Heart right ventricle (tissue), 16 donors: ENCODE data around the gene ANKRD49. TPM values are rescaled to one million over a fixed set of nuclear protein-coding genes. Genes with fewer than 3 reads are reported as not detected.

Experiments used
- ATAC-seq, 8 donors: fragments of 200-7000 bp; cut with Tn5 transposase; one replicate each; pipeline ENCODE4 v1.9.1; 2020; ENCODE audit warnings: mild to moderate bottlenecking in 8 of 8, moderate library complexity in 8 of 8, moderate number of reproducible peaks in 1 of 8
- DNase-seq, 2 donors: peaks; one replicate each; pipeline ENCODE4 v3.0.0-alpha.2; 2020
- H3K27ac ChIP-seq, 10 donors: fragments of 200-600 bp; sonication (generic) in 2 of 10; one replicate each; pipeline versions ENCODE4 v1.5.0 to v1.8.0; 2020 to 2022; ENCODE audit warnings: mild to moderate bottlenecking in 3 of 10
- H3K27me3 ChIP-seq, 7 donors: fragments of 200-600 bp; one replicate each; pipeline ENCODE4 v1.8.0; 2021 to 2022; ENCODE audit warnings: mild to moderate bottlenecking in 2 of 7
- H3K36me3 ChIP-seq, 9 donors: fragments of 200-600 bp; sonication (generic) in 1 of 9; one replicate each; pipeline versions ENCODE4 v1.5.0 to v1.8.0; 2020 to 2022; ENCODE audit warnings: mild to moderate bottlenecking in 2 of 9
- H3K4me1 ChIP-seq, 9 donors: fragments of 200-600 bp; sonication (generic) in 1 of 9; one replicate each; pipeline versions ENCODE4 v1.5.0 to v1.8.0; 2020 to 2022; ENCODE audit warnings: mild to moderate bottlenecking in 4 of 9
- H3K4me3 ChIP-seq, 10 donors: fragments of 200-600 bp; sonication (generic) in 2 of 10; one replicate each; pipeline versions ENCODE4 v1.5.0 to v1.8.0; 2020 to 2022; ENCODE audit warnings: mild to moderate bottlenecking in 7 of 10, moderate library complexity in 2 of 10
- H3K9me3 ChIP-seq, 11 donors: fragments of 200-600 bp in 10 of 11; sonication (generic) in 2 of 11; one replicate each; pipeline versions ENCODE4 v1.5.0 to v1.8.0; 2013 to 2022; ENCODE audit warnings: mild to moderate bottlenecking in 2 of 11, control low read depth in 1 of 11, moderate library complexity in 1 of 11
- WGBS, 2 donors: extraction: QIAGEN DNeasy Blood & Tissue Kit; methylation state at CpG; one replicate each; pipeline ENCODE4 v1.1.7; 2013; ENCODE audit warnings: inconsistent platforms in 1 of 2; 5-methylcytosine and 5-hydroxymethylcytosine counted together
- intact Hi-C, 10 donors: fragments of 100-400 bp; cut with DNase I; formaldehyde crosslinking; loops; one replicate each; pipeline versions ENCODE4 v1.11.1 to v1.14.2; 2022
- polyA plus RNA-seq, 2 donors: library from polyadenylated mRNA; stranded (reverse); fragments of 200-250 nt; gene quantifications; one replicate each; pipeline ENCODE4 v1.2.3, GENCODE V29; 2013
- total RNA-seq, 10 donors: library from RNA; stranded (reverse); fragmentation: NEBNext Ultra II Directional in 3 of 10; extraction: Animal tissue kit (Norgen Biotek cat#: 25700) in 3 of 10; gene quantifications; one replicate each; pipeline versions ENCODE4 v1.2.1 to v1.2.4, GENCODE V29; 2021 to 2023
- TF ChIP-seq, protein P1 (sequence below), 9 donors: fragments of 200-600 bp; sonication (generic) in 2 of 9; IDR thresholded peaks; one replicate each; pipeline versions ENCODE4 v1.5.0 to v1.8.0; 2021 to 2022; ENCODE audit warnings: antibody characterized with exemption in 9 of 9, mild to moderate bottlenecking in 5 of 9, moderate library complexity in 1 of 9
- donor health status: Arrhythmogenic right ventricular cardiomyopathy.
- donor health status: ischemic (EF 13 %, LVEDD 7.1; RV severe dilation, severe dysfunction).
- donor health status: healthy with polysubstance abuse.
- donor health status: DM: no; HTN: yes; CAD: no.
- donor health status: DM: no; HTN: no; CAD: no.
- donor health status: ischemic (EF 25% LVEDD 6.9; RV normal size, moderate dysfunction).
- donor health status: ischemic (EF 25% LVEDD 5.7; RV mildly dilated, moderate dysfunction).
- donor health status: healthy.
- donor health status: DM: yes; HTN: yes; CAD: no.
- donor health status: Ischemic cardiomyopathy.
- donor health status: ischemic (EF 35%, LVEDD 5.7; RV mildly dilated, moderate dysfunction).
- donor health status: nonischemic (EF 11% LVEDD 7.7; RV severe dilation, severe dysfunction).
- donor health status: DM: yes; HTN: yes; CAD: no.
- donor health status: PGD.
- donor health status: ischemic (EF 29% LVEDD 5.4; RV normal size, mild dysfunction).
- donor health status: nonischemic (EF 23%, LVEDD 6.1; RV moderate dilation, normal function).

Gene ANKRD49
- total and polyA plus RNA-seq, 12 donors = 1.9 to 12.8 (median 5.0) TPM

DNA sequence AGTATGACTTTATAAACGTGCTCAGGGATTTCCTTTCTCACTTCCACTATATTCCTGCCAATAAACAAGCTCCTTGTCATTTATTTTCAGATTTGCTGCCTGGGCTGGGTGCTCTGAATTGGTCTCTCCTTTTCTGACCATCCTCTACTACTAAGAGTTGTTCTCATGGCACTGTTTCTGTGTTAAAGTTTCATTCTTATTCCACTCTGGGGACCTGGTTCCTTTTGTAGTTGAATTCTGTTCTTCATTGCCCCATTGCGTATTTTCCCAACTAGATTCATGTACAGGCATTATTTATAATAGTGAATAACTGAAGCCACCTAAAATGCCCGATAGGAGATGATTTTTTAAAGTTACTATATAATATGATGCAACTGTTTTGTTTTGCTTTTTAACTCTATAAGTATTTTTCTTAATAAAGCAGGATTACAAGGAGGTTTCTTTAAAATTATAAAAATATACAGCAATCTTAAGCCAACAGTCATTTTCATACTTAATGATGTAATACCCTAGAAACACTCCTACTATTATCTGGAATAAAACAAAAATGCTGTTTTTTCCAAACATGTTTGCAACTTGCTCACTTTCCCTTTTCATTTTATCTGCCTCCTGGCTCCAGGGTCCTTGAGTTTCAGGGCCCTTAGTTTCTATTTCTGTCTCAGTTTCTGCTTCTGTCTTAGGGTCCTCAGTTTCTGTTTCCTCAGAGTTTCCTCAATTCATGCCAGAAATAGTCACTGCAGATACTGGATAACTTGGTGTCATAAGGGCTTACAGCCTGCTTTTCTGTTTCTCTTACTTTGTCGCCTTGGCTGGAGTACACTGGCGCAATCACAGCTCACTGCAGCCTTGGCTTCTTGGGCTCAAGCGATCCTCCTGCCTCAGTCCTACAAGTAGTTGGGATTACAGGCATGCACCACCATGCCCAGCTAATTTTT, 40.2 kb downstream of the ANKRD49 start:
- WGBS, 2 donors = 53 to 60% methylated on average over 6 of the region's 6 CpGs
- TF ChIP-seq, protein P1, sequence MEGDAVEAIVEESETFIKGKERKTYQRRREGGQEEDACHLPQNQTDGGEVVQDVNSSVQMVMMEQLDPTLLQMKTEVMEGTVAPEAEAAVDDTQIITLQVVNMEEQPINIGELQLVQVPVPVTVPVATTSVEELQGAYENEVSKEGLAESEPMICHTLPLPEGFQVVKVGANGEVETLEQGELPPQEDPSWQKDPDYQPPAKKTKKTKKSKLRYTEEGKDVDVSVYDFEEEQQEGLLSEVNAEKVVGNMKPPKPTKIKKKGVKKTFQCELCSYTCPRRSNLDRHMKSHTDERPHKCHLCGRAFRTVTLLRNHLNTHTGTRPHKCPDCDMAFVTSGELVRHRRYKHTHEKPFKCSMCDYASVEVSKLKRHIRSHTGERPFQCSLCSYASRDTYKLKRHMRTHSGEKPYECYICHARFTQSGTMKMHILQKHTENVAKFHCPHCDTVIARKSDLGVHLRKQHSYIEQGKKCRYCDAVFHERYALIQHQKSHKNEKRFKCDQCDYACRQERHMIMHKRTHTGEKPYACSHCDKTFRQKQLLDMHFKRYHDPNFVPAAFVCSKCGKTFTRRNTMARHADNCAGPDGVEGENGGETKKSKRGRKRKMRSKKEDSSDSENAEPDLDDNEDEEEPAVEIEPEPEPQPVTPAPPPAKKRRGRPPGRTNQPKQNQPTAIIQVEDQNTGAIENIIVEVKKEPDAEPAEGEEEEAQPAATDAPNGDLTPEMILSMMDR (IDR thresholded peaks at IDR 0.05) = no peak
- no peak for DNase-seq
- intact Hi-C loops = no loop called here
- Histone ChIP-seq H3K27ac (peak overlapping the region in 8 of 10 donors; percentile 5 to 55 (median 50)), H3K36me3 (no peaks in the 10 kb centered on the region), H3K27me3 (no peaks in the 10 kb centered on the region), H3K4me1 (peaks cover 0 to 35% (median 3%) of the 10 kb centered on the region in 9 donors), H3K9me3 (no peaks in the 10 kb centered on the region), H3K4me3 (no peak overlapping the region)
- peak in 6 of 8 donors; percentile 42 to 78 (median 52) for ATAC-seq

DNA sequence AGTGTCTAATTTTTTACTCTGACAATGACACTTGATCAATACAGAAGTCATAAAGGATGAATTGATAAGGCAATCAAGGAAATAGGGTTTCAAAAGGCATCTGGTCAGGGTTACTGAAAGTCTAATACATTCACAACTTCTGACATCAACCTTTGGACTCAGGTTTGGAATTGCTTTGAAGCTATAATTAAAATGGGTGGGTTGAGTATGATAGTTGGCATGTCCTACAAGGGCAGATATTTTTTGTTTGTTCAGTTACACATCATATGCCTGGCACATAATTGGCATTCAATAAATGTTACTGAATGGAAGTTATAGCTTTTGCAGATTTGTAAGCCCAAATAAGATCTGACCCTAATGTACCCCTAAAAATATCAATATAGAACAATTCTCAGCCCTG, 42.6 kb downstream of the ANKRD49 start:
- no peak overlapping the region for H3K4me3 ChIP-seq
- no peaks in the 10 kb centered on the region for H3K36me3 ChIP-seq
- no peaks in the 10 kb centered on the region for H3K27me3 ChIP-seq
- H3K9me3 ChIP-seq = no peaks in the 10 kb centered on the region
- no peak overlapping the region for H3K27ac ChIP-seq
- H3K4me1 ChIP-seq = peaks cover 0 to 35% (median 3%) of the 10 kb centered on the region in 9 donors
- TF ChIP-seq, protein P1 (IDR thresholded peaks at IDR 0.05) = no peak
- intact Hi-C loops = no loop called here
- peak in 1 of 8 donors; percentile 39 for ATAC-seq
- no peak for DNase-seq

DNA sequence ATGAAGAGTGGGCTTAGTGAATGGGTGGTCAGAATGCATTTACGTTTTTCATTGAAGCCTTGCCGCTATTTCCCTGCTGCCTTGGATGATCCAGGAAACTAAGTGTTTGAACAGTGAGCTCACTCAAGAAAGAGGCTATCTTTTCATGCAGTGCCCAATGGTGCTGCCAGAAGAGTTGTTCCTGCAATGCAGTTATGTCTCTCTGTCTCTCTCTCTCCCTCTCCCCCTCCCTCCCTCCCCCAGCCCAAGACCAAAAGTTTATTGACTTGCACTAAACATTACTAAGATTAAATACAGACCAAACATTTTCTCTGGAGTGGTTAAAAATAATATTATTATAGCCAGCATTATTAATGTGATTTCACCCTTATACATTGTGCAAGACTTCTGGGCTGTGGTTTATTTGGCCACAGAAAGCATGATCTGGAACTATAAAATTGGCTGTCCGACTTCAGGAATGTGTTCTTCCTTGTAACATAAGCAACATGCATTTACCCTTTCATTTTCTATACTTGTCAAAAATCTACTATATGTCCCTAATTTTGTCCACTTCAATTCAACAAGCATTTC, 43.3 kb downstream of the ANKRD49 start:
- H3K27me3 ChIP-seq = no peaks in the 10 kb centered on the region
- peaks cover 0 to 35% (median 3%) of the 10 kb centered on the region in 9 donors for H3K4me1 ChIP-seq
- ATAC-seq (no peak), DNase-seq (no peak)
- TF ChIP-seq, protein P1 (IDR thresholded peaks at IDR 0.05) = no peak
- no peak overlapping the region for H3K4me3 ChIP-seq
- WGBS, 2 donors = 59% methylated on average over 3 of the region's 3 CpGs
- H3K36me3 ChIP-seq = no peaks in the 10 kb centered on the region
- intact Hi-C loops = no loop called here
- H3K27ac ChIP-seq = no peak overlapping the region
- no peaks in the 10 kb centered on the region for H3K9me3 ChIP-seq

DNA sequence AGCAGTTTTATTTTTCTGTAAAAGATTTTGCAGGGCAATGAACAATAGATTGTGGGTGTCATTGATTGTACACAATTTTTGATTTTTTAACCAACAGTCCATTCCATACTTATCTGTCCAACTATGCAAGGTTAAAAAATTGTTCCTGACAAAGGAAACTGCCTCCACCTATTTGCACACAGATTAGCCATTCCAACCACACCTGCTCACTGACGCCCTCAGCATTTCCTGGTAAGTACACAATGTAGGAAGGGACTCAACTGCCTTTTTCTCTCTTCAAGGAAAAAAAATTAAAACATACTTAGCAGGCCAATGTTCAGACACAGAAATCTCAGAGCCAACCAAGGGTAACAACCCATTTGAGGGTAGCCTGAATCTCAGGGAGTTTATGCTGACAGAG, 45.6 kb downstream of the ANKRD49 start:
- TF ChIP-seq, protein P1 (IDR thresholded peaks at IDR 0.05) = no peak
- Histone ChIP-seq H3K36me3 (no peaks in the 10 kb centered on the region), H3K27ac (no peak overlapping the region), H3K9me3 (no peaks in the 10 kb centered on the region), H3K4me1 (peaks cover 0 to 31% (median 6%) of the 10 kb centered on the region in 9 donors), H3K4me3 (no peak overlapping the region), H3K27me3 (no peaks in the 10 kb centered on the region)
- no peak for ATAC-seq
- DNase-seq = no peak
- intact Hi-C loops = no loop called here
- 76 to 89% methylated on average over 1 of the region's 1 CpG for WGBS, 2 donors
